Nephron (organoid): ENCODE data around the gene FEN1.

Source experiments
- H3K27ac Mint-ChIP-seq, 3 experiments: 2 replicates each; pipeline ENCODE4 v1.8.0; 2020; ENCODE audit warnings: mixed read lengths in 3 of 3, mild to moderate bottlenecking in 2 of 3, moderate library complexity in 1 of 3
- H3K27me3 Mint-ChIP-seq: 2 replicates; pipeline ENCODE4 v1.8.0; 2021; ENCODE audit warnings: low read depth, mild to moderate bottlenecking, moderate library complexity, mixed read lengths
- H3K36me3 Mint-ChIP-seq: 2 replicates; pipeline ENCODE4 v1.8.0; 2020; ENCODE audit warnings: low read depth, mixed read lengths
- H3K4me1 Mint-ChIP-seq: 2 replicates; pipeline ENCODE4 v1.8.0; 2020; ENCODE audit warnings: mixed read lengths
- H3K4me3 Mint-ChIP-seq, 3 experiments: 2 replicates each; pipeline ENCODE4 v1.8.0; 2020; ENCODE audit warnings: mild to moderate bottlenecking in 3 of 3, mixed read lengths in 3 of 3, moderate library complexity in 2 of 3
- H3K9me3 Mint-ChIP-seq: 2 replicates; pipeline ENCODE4 v1.8.0; 2020; ENCODE audit warnings: mixed read lengths
- TF ChIP-seq, protein P1 (sequence below), 3 experiments: fragments of 200-600 bp; sonication (generic); IDR thresholded peaks; one replicate each; pipeline ENCODE4 v1.5.0; 2021; ENCODE audit warnings: antibody characterized with exemption in 3 of 3; ENCODE audit not compliant: unreplicated experiment in 3 of 3

FEN1 gene

DNA sequence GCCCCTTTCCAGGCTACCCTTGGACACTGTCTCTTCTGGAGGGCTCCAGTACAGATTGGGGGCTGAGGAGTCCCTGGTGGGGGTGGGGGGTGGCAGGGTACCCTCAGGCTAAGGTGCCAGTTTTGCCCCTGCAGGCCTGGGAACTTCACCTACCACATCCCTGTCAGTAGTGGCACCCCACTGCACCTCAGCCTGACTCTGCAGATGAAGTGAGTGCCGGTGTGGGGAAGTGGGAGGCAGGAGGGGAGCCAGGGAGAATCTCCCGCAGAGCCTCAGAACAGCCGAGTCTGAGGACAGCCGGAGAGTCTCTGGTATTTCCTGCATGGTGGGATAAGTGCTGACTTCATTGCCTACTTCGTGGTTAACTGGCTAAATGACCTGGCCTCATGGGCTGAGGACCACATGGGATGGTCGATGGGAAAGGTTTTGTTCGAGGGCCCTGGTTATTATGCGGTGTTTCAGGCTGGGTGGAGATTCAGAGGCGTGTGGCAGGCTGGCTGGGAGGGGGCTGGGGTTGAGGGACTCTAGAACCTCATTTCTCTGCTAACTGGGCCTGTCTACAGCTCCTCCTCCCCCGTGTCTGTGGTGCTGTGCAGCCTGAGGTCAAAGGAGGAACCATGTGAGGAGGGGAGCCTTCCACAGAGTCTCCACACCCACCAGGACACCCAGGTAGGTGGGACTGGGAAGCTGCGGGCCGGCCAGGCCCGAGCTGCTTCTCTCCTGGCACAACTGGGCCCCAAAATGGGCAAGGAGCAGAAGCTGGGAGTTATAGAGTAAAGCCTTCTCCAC, 8.8 kb upstream of the FEN1 start:
- TF ChIP-seq, protein P1, sequence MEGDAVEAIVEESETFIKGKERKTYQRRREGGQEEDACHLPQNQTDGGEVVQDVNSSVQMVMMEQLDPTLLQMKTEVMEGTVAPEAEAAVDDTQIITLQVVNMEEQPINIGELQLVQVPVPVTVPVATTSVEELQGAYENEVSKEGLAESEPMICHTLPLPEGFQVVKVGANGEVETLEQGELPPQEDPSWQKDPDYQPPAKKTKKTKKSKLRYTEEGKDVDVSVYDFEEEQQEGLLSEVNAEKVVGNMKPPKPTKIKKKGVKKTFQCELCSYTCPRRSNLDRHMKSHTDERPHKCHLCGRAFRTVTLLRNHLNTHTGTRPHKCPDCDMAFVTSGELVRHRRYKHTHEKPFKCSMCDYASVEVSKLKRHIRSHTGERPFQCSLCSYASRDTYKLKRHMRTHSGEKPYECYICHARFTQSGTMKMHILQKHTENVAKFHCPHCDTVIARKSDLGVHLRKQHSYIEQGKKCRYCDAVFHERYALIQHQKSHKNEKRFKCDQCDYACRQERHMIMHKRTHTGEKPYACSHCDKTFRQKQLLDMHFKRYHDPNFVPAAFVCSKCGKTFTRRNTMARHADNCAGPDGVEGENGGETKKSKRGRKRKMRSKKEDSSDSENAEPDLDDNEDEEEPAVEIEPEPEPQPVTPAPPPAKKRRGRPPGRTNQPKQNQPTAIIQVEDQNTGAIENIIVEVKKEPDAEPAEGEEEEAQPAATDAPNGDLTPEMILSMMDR (IDR thresholded peaks at IDR 0.05; ENCODE audit: unreplicated experiment in 3 of 3) = no peak
- Mint-ChIP-seq H3K9me3 (no peaks in the 10 kb centered on the region), H3K4me1 (no peaks in the 10 kb centered on the region), H3K36me3 (peaks cover 29% of the 10 kb centered on the region), H3K27me3 (no peaks in the 10 kb centered on the region), H3K27ac (peak overlapping the region in 2 of 3 experiments; percentile 34 to 57), H3K4me3 (no peak overlapping the region)

- TF ChIP-seq, protein P1 (IDR thresholded peaks at IDR 0.05; ENCODE audit: unreplicated experiment in 3 of 3) = no peak
- no peaks in the 10 kb centered on the region for H3K4me1 Mint-ChIP-seq
- H3K27me3 Mint-ChIP-seq = no peaks in the 10 kb centered on the region
- H3K9me3 Mint-ChIP-seq = no peaks in the 10 kb centered on the region
- H3K36me3 Mint-ChIP-seq = peaks cover 31% of the 10 kb centered on the region
- H3K4me3 Mint-ChIP-seq = no peak overlapping the region
- peak overlapping the region in 1 of 3 experiments; percentile 57 for H3K27ac Mint-ChIP-seq
These were observed 8.3 kb upstream of the FEN1 start for GRCh38 chr11:61784506-61784805.

- Mint-ChIP-seq H3K9me3 (no peaks in the 10 kb centered on the region), H3K27ac (no peak overlapping the region), H3K27me3 (no peaks in the 10 kb centered on the region)
These were observed 6.8 kb upstream of the FEN1 start for GRCh38 chr11:61785837-61786402.

GRCh38 chr11:61787928-61788491, 4.7 kb upstream of the FEN1 start:
- no peaks in the 10 kb centered on the region for H3K27me3 Mint-ChIP-seq
- peaks cover 37% of the 10 kb centered on the region for H3K36me3 Mint-ChIP-seq
- no peak overlapping the region for H3K4me3 Mint-ChIP-seq
- peaks cover 8% of the 10 kb centered on the region for H3K4me1 Mint-ChIP-seq
- no peaks in the 10 kb centered on the region for H3K9me3 Mint-ChIP-seq
- H3K27ac Mint-ChIP-seq = no peak overlapping the region
- TF ChIP-seq, protein P1 (IDR thresholded peaks at IDR 0.05; ENCODE audit: unreplicated experiment in 3 of 3) = peak; percentile 44 to 52 (median 50)

More at GRCh38 chr11:61785837-61786402, 6.8 kb upstream of the FEN1 start:
- no peaks in the 10 kb centered on the region for H3K4me1 Mint-ChIP-seq
- TF ChIP-seq, protein P1 (IDR thresholded peaks at IDR 0.05; ENCODE audit: unreplicated experiment in 3 of 3) = no peak
- H3K4me3 Mint-ChIP-seq = no peak overlapping the region
- H3K36me3 Mint-ChIP-seq = peaks cover 40% of the 10 kb centered on the region

- H3K27ac Mint-ChIP-seq = peak overlapping the region; percentile 97 to 99 (median 99)
- peaks cover 23% of the 10 kb centered on the region for H3K36me3 Mint-ChIP-seq
- no peaks in the 10 kb centered on the region for H3K9me3 Mint-ChIP-seq
- peaks cover 15% of the 10 kb centered on the region for H3K4me1 Mint-ChIP-seq
- no peaks in the 10 kb centered on the region for H3K27me3 Mint-ChIP-seq
- TF ChIP-seq, protein P1 (IDR thresholded peaks at IDR 0.05; ENCODE audit: unreplicated experiment in 3 of 3) = peak in 1 of 3 experiments; percentile 16
- peak overlapping the region; percentile 92 to 96 (median 94) for H3K4me3 Mint-ChIP-seq
These were observed 888 bp upstream of the FEN1 start for GRCh38 chr11:61791737-61792309.
